Measurements from ENCODE around the gene THRB. TPM values are rescaled to one million over a fixed set of nuclear protein-coding genes. Genes with fewer than 3 reads are reported as not detected.

The THRB gene
- polyA plus RNA-seq, 1 of the 3 experiments (the other 2 are of a cell fraction): 0.02 TPM

DNA sequence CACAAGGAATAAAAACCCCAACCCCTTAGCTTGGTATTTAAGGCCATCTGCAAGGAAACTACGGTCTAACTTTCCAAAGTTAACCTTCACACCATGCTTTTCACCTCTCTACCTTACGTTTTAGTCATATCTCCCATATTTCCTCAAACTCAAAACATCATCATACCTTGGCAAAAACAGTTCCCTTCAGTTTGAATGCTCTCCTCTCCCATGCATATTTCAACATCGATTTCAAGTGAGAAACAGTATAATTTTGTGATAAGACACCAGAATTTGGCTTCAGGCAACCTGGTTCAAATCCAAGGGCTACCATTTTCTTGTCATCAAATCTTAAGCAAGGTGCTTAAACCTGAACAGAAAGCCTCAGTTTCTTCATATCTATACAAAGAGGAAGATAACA, 108.2 kb downstream of the THRB start:
- no peaks in the 10 kb centered on the region for H3K9me2 ChIP-seq
- no peaks in the 10 kb centered on the region for H3F3A ChIP-seq (replicated peaks; ENCODE audit: insufficient read depth)
- DNase-seq: no peak
- H2AFZ ChIP-seq (ENCODE audit: low read depth): no peak overlapping the region
- H3K4me3 ChIP-seq (ENCODE audit: low read depth in 2 of 2, low read length in 1 of 2): no peak overlapping the region
- H3K9ac ChIP-seq: no peak overlapping the region
- CTCF ChIA-PET: interaction anchor here (1.4 kb wide), 1 partner anchor 21 kb away, joined by 3 read pairs; no protein-coding TSS in a partner anchor
- H3K36me3 ChIP-seq (replicated peaks in 1 of 2; ENCODE audit: control insufficient read depth in 1 of 2, insufficient read depth in 2 of 2, low read length in 1 of 2): no peaks in the 10 kb centered on the region
- no peak overlapping the region for H3K4me2 ChIP-seq
- no peaks in the 10 kb centered on the region for H3K79me2 ChIP-seq (ENCODE audit: insufficient read depth)
- no peak overlapping the region for H3K27ac ChIP-seq (ENCODE audit: low read depth in 2 of 2, low read length in 1 of 2)
- H4K20me1 ChIP-seq (ENCODE audit: insufficient read depth): no peaks in the 10 kb centered on the region
- TF ChIP-seq, protein P1, sequence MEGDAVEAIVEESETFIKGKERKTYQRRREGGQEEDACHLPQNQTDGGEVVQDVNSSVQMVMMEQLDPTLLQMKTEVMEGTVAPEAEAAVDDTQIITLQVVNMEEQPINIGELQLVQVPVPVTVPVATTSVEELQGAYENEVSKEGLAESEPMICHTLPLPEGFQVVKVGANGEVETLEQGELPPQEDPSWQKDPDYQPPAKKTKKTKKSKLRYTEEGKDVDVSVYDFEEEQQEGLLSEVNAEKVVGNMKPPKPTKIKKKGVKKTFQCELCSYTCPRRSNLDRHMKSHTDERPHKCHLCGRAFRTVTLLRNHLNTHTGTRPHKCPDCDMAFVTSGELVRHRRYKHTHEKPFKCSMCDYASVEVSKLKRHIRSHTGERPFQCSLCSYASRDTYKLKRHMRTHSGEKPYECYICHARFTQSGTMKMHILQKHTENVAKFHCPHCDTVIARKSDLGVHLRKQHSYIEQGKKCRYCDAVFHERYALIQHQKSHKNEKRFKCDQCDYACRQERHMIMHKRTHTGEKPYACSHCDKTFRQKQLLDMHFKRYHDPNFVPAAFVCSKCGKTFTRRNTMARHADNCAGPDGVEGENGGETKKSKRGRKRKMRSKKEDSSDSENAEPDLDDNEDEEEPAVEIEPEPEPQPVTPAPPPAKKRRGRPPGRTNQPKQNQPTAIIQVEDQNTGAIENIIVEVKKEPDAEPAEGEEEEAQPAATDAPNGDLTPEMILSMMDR (IDR thresholded peaks at IDR 0.05): no peak
- no peak for TF ChIP-seq YY1 (IDR thresholded peaks at IDR 0.05; ENCODE audit: low read depth)
- TF ChIP-seq, protein P2, sequence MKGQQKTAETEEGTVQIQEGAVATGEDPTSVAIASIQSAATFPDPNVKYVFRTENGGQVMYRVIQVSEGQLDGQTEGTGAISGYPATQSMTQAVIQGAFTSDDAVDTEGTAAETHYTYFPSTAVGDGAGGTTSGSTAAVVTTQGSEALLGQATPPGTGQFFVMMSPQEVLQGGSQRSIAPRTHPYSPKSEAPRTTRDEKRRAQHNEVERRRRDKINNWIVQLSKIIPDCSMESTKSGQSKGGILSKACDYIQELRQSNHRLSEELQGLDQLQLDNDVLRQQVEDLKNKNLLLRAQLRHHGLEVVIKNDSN (IDR thresholded peaks at IDR 0.05; ENCODE audit: borderline replicate concordance, low read depth): no peak
- TF ChIP-seq JUND (IDR thresholded peaks at IDR 0.05): no peak
- TF ChIP-seq, protein P3, sequence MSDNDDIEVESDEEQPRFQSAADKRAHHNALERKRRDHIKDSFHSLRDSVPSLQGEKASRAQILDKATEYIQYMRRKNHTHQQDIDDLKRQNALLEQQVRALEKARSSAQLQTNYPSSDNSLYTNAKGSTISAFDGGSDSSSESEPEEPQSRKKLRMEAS (IDR thresholded peaks at IDR 0.05; ENCODE audit: low read depth): no peak
- no peak for TF ChIP-seq GABPA (IDR thresholded peaks at IDR 0.05; ENCODE audit: low read depth)
- TF ChIP-seq SIN3A (IDR thresholded peaks at IDR 0.05; ENCODE audit: borderline replicate concordance, low read depth, low read length): no peak
- no peak for TF ChIP-seq TCF12 (IDR thresholded peaks at IDR 0.05)
- TF ChIP-seq MEF2A (IDR thresholded peaks at IDR 0.05; ENCODE audit: borderline replicate concordance, low read depth): no peak
- no peak for TF ChIP-seq RAD21 (IDR thresholded peaks at IDR 0.05; ENCODE audit: low read length)
- TF ChIP-seq RCOR1 (IDR thresholded peaks at IDR 0.05; ENCODE audit: low read length): no peak
- no peaks in the 10 kb centered on the region for H3K27me3 ChIP-seq (ENCODE audit: insufficient read depth)
- H3K9me3 ChIP-seq: no peaks in the 10 kb centered on the region
- POLR2A ChIA-PET: no interaction called here
- WGBS (ENCODE audit: low lambda C conversion rate): 62% methylated on average over 3 of the region's 3 CpGs
- H3K4me1 ChIP-seq (ENCODE audit: control insufficient read depth in 1 of 2, insufficient read depth in 2 of 2, low read depth in 1 of 2, low read length in 1 of 2): no peaks in the 10 kb centered on the region; a peak in 1 of 4 replicates

DNA sequence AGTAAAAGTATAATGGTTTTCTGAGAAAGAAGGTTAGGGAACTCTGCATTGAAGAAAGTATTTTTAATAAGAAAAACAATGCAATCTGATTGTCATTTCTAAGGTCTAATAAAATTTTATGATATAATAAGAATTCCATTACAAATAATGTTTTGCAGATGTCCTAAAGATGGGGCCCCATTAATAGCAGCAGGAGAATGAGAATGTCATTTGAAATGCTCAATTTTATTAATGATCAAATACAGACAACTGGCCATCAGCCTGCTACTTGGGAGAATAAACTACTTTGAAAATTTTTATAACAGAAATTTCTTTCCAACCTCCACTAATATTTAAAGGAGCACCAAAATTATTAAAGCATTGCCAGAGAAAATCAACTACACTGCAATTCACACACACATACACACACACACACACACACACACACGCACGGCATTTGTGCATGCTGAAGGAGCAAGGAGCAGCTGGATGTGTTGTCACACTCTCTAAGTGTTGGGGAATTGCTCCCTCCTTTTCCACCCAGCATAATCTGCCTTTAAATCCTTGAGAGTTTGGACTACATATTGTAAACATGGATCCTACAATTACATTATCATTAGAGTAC, 109.5 kb downstream of the THRB start:
- no peaks in the 10 kb centered on the region for H3K36me3 ChIP-seq (replicated peaks in 1 of 2; ENCODE audit: control insufficient read depth in 1 of 2, insufficient read depth in 2 of 2, low read length in 1 of 2)
- H3K9ac ChIP-seq: no peak overlapping the region
- H3K9me3 ChIP-seq: no peaks in the 10 kb centered on the region
- ChIA-PET POLR2A (no interaction called here), CTCF (no interaction called here)
- no peak overlapping the region for H2AFZ ChIP-seq (ENCODE audit: low read depth)
- no peaks in the 10 kb centered on the region for H3F3A ChIP-seq (replicated peaks; ENCODE audit: insufficient read depth)
- no peaks in the 10 kb centered on the region for H3K9me2 ChIP-seq
- no peaks in the 10 kb centered on the region for H3K79me2 ChIP-seq (ENCODE audit: insufficient read depth)
- DNase-seq: no peak
- no peaks in the 10 kb centered on the region; a peak in 1 of 4 replicates for H3K4me1 ChIP-seq (ENCODE audit: control insufficient read depth in 1 of 2, insufficient read depth in 2 of 2, low read depth in 1 of 2, low read length in 1 of 2)
- no peak overlapping the region for H3K4me3 ChIP-seq (ENCODE audit: low read depth in 2 of 2, low read length in 1 of 2)
- no peak overlapping the region for H3K27ac ChIP-seq (ENCODE audit: low read depth in 2 of 2, low read length in 1 of 2)
- no peak overlapping the region for H3K4me2 ChIP-seq
- no peaks in the 10 kb centered on the region for H3K27me3 ChIP-seq (ENCODE audit: insufficient read depth)
- H4K20me1 ChIP-seq (ENCODE audit: insufficient read depth): no peaks in the 10 kb centered on the region
- 82% methylated on average over 2 of the region's 2 CpGs for WGBS (ENCODE audit: low lambda C conversion rate)
- TF ChIP-seq MXI1 (IDR thresholded peaks at IDR 0.05; ENCODE audit: low read depth, low read length): no peak
- TF ChIP-seq, protein P1 (IDR thresholded peaks at IDR 0.05): no peak
- no peak for TF ChIP-seq EP300 (IDR thresholded peaks at IDR 0.05; ENCODE audit: borderline replicate concordance in 1 of 2, low read depth in 1 of 2, low read length in 1 of 2)
- no peak for TF ChIP-seq SIN3A (IDR thresholded peaks at IDR 0.05; ENCODE audit: borderline replicate concordance, low read depth, low read length)
- TF ChIP-seq NRF1 (IDR thresholded peaks at IDR 0.05; ENCODE audit: low read depth, low read length): no peak
- TF ChIP-seq, protein P2 (IDR thresholded peaks at IDR 0.05; ENCODE audit: borderline replicate concordance, low read depth): no peak
- TF ChIP-seq IRF3 (IDR thresholded peaks at IDR 0.05; ENCODE audit: low read depth, low read length): no peak
- TF ChIP-seq JUND (IDR thresholded peaks at IDR 0.05): no peak
- TF ChIP-seq FOXJ3 (CRISPR knock-in tag; IDR thresholded peaks at IDR 0.05): no peak
- no peak for TF ChIP-seq ELF1 (IDR thresholded peaks at IDR 0.05)
